ENCODE measurements around the gene KCNK7. TPM values are rescaled to one million over a fixed set of nuclear protein-coding genes. Genes with fewer than 3 reads are reported as not detected.

The KCNK7 gene
- total and polyA plus RNA-seq, 2 donors (not counting 3 experiments of a cell fraction or from before 2014, with no cell fraction given): 0.17 to 0.60 TPM

- no peak overlapping the region for H3K27ac ChIP-seq (ENCODE audit: insufficient read depth, low read depth, low read length)
- no peak overlapping the region for H3K4me2 ChIP-seq (ENCODE audit: insufficient read depth, low read length)
- dilution Hi-C loops (cut with MboI; ENCODE audit: extremely low pct_ligation_motif_present, low sequenced_read_pairs): no loop called here
- H2AFZ ChIP-seq (ENCODE audit: low read depth, low read length): no peak overlapping the region
- no peaks in the 10 kb centered on the region for H3K4me1 ChIP-seq (ENCODE audit: control insufficient read depth, extremely low read depth, insufficient read depth, low read length)
- TF ChIP-seq FOS (IDR thresholded peaks at IDR 0.05; ENCODE audit: borderline replicate concordance, insufficient read depth, low read length) (no peak), GATA2 (IDR thresholded peaks at IDR 0.05; ENCODE audit: insufficient read depth, insufficient read length, low read depth, low read length) (no peak), MYC (IDR thresholded peaks at IDR 0.05; ENCODE audit: low read depth, low read length) (no peak), MAX (IDR thresholded peaks at IDR 0.05; ENCODE audit: insufficient read depth, insufficient read length) (no peak)
- no peaks in the 10 kb centered on the region for H3K27me3 ChIP-seq (ENCODE audit: control insufficient read depth in 2 of 2, insufficient read depth in 2 of 2, low read length in 2 of 2)
- no peak for DNase-seq (ENCODE audit: low read depth, low spot score)
- POLR2A ChIA-PET: no interaction called here
- FAIRE-seq: no peak
- no peak overlapping the region for H3K4me3 ChIP-seq (replicated peaks in 1 of 3; ENCODE audit: insufficient read depth in 1 of 3, low read depth in 1 of 3, low read length in 3 of 3)
- H3K36me3 ChIP-seq (ENCODE audit: control insufficient read depth in 2 of 2, extremely low read depth in 1 of 2, insufficient read depth in 2 of 2, low read length in 2 of 2): no peaks in the 10 kb centered on the region
- intact Hi-C loops (cut with micrococcal nuclease): no loop called here
- CTCF ChIA-PET: interaction anchor here (0.9 to 12.2 kb wide), 6 partner anchors 8 to 45 kb away, joined by 3 to 206 read pairs (median 18); partner anchors contain the start of genes EHBP1L1, FAM89B, PCNX3 and ZNRD2
- H3K9ac ChIP-seq (replicated peaks; ENCODE audit: extremely low read depth, insufficient read depth, low read length): no peak overlapping the region
- no peaks in the 10 kb centered on the region for H3K9me3 ChIP-seq (replicated peaks; ENCODE audit: control insufficient read depth, insufficient read depth, low read length)
- no peaks in the 10 kb centered on the region for H3K79me2 ChIP-seq (ENCODE audit: control insufficient read depth, insufficient read depth, low read length)
- no TSS peak for BruUV-seq (replicated peaks)
- no peaks in the 10 kb centered on the region for H4K20me1 ChIP-seq (replicated peaks; ENCODE audit: control insufficient read depth, extremely low read depth, insufficient read depth, low read length)
- no peaks in the 10 kb centered on the region for H3K9me1 ChIP-seq (replicated peaks; ENCODE audit: control insufficient read depth, extremely low read depth, insufficient read depth, low read length)
Measured at GRCh38 chr11:65585396-65586246, 10.0 kb downstream of the KCNK7 start.

GRCh38 chr11:65584723-65585171, 10.9 kb downstream of the KCNK7 start:
- Histone ChIP-seq H3K4me3 (replicated peaks in 1 of 3; ENCODE audit: insufficient read depth in 1 of 3, low read depth in 1 of 3, low read length in 3 of 3) (no peak overlapping the region), H4K20me1 (replicated peaks; ENCODE audit: control insufficient read depth, extremely low read depth, insufficient read depth, low read length) (no peaks in the 10 kb centered on the region), H3K79me2 (ENCODE audit: control insufficient read depth, insufficient read depth, low read length) (no peaks in the 10 kb centered on the region), H3K4me2 (ENCODE audit: insufficient read depth, low read length) (no peak overlapping the region), H3K27me3 (ENCODE audit: control insufficient read depth in 2 of 2, insufficient read depth in 2 of 2, low read length in 2 of 2) (no peaks in the 10 kb centered on the region), H3K36me3 (ENCODE audit: control insufficient read depth in 2 of 2, extremely low read depth in 1 of 2, insufficient read depth in 2 of 2, low read length in 2 of 2) (no peaks in the 10 kb centered on the region), H3K9me3 (replicated peaks; ENCODE audit: control insufficient read depth, insufficient read depth, low read length) (no peaks in the 10 kb centered on the region), H3K9ac (replicated peaks; ENCODE audit: extremely low read depth, insufficient read depth, low read length) (no peak overlapping the region), H3K9me1 (replicated peaks; ENCODE audit: control insufficient read depth, extremely low read depth, insufficient read depth, low read length) (no peaks in the 10 kb centered on the region), H3K4me1 (ENCODE audit: control insufficient read depth, extremely low read depth, insufficient read depth, low read length) (no peaks in the 10 kb centered on the region), H2AFZ (ENCODE audit: low read depth, low read length) (no peak overlapping the region), H3K27ac (ENCODE audit: insufficient read depth, low read depth, low read length) (no peak overlapping the region)
- DNase-seq (ENCODE audit: low read depth, low spot score) (no peak), FAIRE-seq (no peak)
- TF ChIP-seq FOS (IDR thresholded peaks at IDR 0.05; ENCODE audit: borderline replicate concordance, insufficient read depth, low read length): no peak
- TF ChIP-seq MAX (IDR thresholded peaks at IDR 0.05; ENCODE audit: insufficient read depth, insufficient read length): no peak
- no peak for TF ChIP-seq CTCF (IDR thresholded peaks at IDR 0.05; ENCODE audit: extremely low read depth in 1 of 2, insufficient read depth in 1 of 2, low read depth in 1 of 2, low read length in 2 of 2)
- TF ChIP-seq POLR2A (IDR thresholded peaks at IDR 0.05; ENCODE audit: low read depth, low read length): no peak
- no peak for TF ChIP-seq EZH2 (IDR thresholded peaks at IDR 0.05; ENCODE audit: borderline replicate concordance, low read depth, low read length, severe bottlenecking)
- TF ChIP-seq GATA2 (IDR thresholded peaks at IDR 0.05; ENCODE audit: insufficient read depth, insufficient read length, low read depth, low read length): no peak
- TF ChIP-seq JUN (IDR thresholded peaks at IDR 0.05; ENCODE audit: borderline replicate concordance, insufficient read depth, insufficient read length, low read depth): no peak
- no peak for TF ChIP-seq MYC (IDR thresholded peaks at IDR 0.05; ENCODE audit: low read depth, low read length)
- no peak for TF ChIP-seq POLR2AphosphoS5 (IDR thresholded peaks at IDR 0.05; ENCODE audit: insufficient read depth, low read depth, low read length)
- no TSS peak for BruUV-seq (replicated peaks)
- intact Hi-C loops (cut with micrococcal nuclease): no loop called here
- ChIA-PET POLR2A (no interaction called here), CTCF (interaction anchor here (2.8 to 12.2 kb wide), 3 partner anchors 9 to 45 kb away, joined by 18 to 206 read pairs (median 167); partner anchors contain the start of genes EHBP1L1, FAM89B and ZNRD2)
- dilution Hi-C loops (cut with MboI; ENCODE audit: extremely low pct_ligation_motif_present, low sequenced_read_pairs): no loop called here

Measured in endothelial cell of umbilical vein (primary cell).